Cardiac fibroblast (primary cell): ENCODE data around the gene RABEPK.
A peak's percentile ranks its signal among the peaks of the same experiment; 100 is the strongest.

Experiments
- DNase-seq, 2 donors: peaks; one replicate each; pipeline versions ENCODE4 v3.0.0 to v3.0.0-alpha.2; 2010; ENCODE audit warnings: low read depth in 2 of 2
- H3K4me3 ChIP-seq, 2 donors: replicated peaks in 1 of 2; 1 replicate in 1 of 2; 2 replicates in 1 of 2; pipeline ENCODE4 v1.5.1; 2011; ENCODE audit warnings: low read depth in 2 of 2, low read length in 2 of 2, mild to moderate bottlenecking in 2 of 2, moderate library complexity in 1 of 2
- TF ChIP-seq, protein P1 (sequence below): IDR thresholded peaks from one replicate; pipeline ENCODE4 v1.5.1; 2011; ENCODE audit warnings: low read depth, mild to moderate bottlenecking, low read length, inconsistent platforms

Gene RABEPK

DNA sequence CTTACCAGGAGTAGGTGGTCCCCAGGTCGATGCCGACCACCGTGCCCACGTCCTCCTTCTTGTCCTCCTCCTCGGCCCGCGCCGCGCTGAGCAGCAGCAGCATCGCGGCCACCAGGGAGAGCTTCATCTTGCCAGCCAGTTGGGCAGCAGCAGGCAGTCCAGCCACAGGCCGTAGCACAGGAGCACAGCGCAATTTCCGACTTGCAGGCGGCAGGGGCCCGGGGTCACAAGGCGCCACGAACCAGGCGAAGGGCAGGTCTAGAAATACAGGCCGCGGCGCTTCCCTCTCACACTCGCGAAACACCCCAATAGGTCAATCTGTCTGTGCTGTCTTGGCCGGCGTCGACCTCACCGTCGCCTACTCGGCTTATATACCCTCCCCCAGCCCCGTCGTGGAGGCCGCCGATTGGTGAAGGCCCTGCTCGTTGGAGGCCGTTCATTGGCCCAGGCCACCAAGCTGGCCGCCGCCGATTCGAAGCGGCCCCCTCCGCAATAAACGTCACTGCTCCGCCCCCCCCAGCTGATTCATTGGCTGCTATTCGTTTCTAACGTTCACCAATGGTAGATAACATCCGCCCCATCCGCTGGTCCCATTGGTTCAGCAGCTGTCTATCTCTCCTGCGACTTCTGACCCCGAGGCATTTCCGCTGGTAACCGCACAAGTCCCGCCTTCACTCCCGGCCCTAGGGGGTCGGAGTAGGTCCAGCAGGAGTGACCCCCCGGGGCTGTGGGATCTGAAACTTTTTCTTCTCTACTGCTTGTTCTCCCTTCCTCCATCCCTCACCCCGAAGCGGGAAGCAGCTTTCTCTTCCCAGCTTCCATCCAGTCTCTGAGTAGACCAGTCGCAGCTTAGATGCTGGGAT, 40.9 kb downstream of the RABEPK start, which contains the start of gene HSPA5:
Gene HSPA5, minus strand, starts transcription at position 344 of the 863 bp plus-strand sequence. Its CDS starts 217 bp downstream, at position 127.
- TF ChIP-seq, protein P1, sequence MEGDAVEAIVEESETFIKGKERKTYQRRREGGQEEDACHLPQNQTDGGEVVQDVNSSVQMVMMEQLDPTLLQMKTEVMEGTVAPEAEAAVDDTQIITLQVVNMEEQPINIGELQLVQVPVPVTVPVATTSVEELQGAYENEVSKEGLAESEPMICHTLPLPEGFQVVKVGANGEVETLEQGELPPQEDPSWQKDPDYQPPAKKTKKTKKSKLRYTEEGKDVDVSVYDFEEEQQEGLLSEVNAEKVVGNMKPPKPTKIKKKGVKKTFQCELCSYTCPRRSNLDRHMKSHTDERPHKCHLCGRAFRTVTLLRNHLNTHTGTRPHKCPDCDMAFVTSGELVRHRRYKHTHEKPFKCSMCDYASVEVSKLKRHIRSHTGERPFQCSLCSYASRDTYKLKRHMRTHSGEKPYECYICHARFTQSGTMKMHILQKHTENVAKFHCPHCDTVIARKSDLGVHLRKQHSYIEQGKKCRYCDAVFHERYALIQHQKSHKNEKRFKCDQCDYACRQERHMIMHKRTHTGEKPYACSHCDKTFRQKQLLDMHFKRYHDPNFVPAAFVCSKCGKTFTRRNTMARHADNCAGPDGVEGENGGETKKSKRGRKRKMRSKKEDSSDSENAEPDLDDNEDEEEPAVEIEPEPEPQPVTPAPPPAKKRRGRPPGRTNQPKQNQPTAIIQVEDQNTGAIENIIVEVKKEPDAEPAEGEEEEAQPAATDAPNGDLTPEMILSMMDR, result peak; percentile 7
- DNase-seq, result peak; percentile 100
- H3K4me3 ChIP-seq, result peak within 1 kb of the TSS; percentile 92 to 99

DNA sequence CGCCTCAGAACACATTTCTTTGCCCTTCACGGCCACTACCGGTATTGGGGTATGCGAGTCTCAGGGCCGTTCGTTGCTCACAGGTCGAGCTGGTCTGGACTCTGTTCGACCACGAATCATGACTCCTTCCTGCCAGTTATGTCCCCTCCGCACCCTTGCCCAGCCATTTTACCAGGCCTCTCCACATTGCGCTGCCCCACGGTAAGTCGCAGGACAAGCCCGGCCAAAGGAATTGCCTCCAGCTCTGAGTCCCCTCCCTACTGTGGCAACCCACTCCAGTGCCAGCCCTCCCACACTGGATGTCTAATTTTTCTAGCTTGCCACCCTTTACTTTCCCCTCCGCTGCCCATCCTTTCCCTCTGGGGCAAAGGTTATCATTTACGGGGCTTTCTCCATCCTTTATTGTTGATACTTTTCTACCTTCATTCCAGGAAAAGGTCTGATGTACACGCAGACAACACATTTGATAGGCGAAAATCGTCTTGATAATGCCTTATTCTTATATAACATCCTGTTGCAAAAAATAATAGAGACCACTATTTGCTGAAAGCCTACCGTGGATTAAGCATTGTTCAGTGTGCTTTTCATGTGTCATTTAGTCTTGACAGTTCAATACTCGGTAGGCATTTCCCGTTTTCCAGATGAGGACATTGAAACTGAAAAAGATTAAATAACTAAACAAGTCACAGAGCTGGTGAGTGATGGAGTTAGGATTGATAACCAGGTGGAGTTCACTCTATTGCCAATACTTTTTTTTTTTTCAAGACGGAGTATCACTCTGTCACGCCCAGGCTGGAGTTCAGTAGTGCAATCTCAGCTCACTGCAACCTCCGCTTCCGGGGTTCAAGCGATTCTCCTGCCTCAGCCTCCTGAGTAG, 41.8 kb downstream of the RABEPK start:
- TF ChIP-seq, protein P1, result no peak

DNA sequence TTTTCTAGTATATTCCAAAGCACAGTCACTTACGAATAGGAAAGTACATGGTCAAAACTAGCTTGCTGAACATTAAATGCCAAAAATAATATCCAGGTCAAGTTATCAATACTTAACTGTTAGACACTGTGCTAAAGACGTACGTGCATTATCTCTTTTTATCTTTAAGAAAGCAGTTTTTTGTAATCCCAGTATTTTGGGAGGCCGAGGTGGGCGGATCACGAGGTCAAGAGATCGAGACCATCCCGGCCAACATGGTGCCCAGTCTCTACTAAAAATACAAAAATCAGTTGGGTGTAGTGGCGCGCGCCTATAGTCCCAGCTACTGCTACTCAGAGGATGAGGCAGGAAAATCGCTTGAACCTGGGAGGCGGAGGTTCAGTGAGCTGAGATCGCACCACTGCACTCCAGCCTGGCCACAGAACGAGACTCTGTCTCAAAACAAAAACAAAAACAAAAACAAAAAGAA, 43.5 kb downstream of the RABEPK start:
- TF ChIP-seq, protein P1, result no peak
- H3K4me3 ChIP-seq, result no peak overlapping the region
- DNase-seq, result no peak

More for the DNA sequence above, 41.8 kb downstream of the RABEPK start:
- DNase-seq, result peak in 1 of 2 donors; percentile 51
- peak overlapping the region; percentile 63 to 67 for H3K4me3 ChIP-seq

DNA sequence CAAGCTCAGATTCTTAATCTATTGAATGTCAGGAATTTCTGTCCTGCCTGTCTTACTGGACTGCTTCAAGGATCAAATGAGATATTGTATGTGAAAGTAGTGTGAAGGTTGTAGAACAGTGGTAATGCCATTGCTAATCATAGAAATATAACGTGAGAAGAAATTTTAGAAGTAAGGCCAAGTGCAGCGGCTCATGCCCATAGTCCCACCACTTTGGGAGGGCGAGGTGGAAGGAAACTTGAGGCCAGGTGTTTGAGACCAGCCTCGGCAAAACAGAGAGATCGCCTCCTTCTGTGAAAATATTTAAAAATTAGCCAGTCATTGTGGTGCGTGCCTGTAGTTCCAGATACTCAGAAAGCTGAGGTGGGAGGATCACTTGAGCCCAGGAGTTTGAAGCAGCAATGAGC, 45.9 kb downstream of the RABEPK start:
- H3K4me3 ChIP-seq, result no peak overlapping the region
- TF ChIP-seq, protein P1, result no peak
- DNase-seq, result no peak

DNA sequence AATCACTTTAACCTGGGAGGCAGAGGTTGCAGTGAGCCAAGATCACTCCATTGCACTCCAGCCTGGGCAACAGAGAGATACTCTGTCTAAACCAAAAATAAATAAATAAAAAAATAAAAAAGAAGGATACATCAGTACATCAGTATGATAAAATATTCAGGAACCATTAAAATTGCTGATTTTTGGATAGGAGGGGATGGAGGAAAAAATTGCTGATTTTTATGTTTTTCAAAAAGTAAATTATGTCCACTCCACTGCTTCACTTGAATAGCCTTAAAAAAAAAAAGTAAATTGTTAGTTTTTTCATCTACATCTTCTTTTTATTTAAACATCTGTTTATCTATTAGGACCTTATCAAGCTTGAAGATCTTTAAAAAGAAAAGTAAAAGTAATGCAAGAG, 53.9 kb downstream of the RABEPK start:
- no peak for DNase-seq
- H3K4me3 ChIP-seq, result no peak overlapping the region
- TF ChIP-seq, protein P1, result no peak

DNA sequence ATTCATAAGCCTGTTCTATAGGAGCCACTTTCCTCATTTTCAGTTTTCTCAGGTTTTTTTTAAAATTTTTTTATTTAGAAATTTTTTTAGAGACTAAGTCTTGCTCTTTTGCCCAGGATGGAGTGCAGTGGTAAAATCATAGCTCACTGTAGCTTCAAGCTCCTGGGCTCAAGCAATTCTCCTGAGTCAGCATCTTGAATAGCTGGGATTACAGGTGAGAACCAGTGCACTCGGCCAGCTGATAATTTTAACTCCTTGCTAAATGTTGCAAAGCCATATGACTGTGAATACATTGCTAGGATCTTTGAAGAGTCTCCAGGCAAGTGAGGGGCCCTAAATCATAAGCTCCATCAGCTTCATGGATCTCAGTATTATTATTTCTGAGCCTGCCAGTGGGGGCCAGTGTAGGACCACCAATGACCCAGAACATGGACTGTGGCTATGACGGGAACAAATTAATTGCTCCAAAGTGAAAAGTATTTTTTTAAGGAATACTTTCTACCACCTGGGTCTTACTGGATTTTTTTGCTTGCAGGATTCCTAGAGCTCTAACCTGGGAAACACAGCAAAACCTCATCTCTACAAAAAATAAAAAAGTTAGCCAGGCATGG, 55.5 kb downstream of the RABEPK start:
- peak; percentile 36 to 40 for DNase-seq
- no peak overlapping the region for H3K4me3 ChIP-seq
- TF ChIP-seq, protein P1, result peak; percentile 24
